C4-2B (cell line): Measurements from ENCODE around the gene ABTB1.

ENCODE experiments used
- H3K27ac ChIP-seq: fragments of 450-650 bp; 2 replicates; pipeline ENCODE4 v1.5.1; 2017
- ZFX ChIP-seq: fragments of 450-650 bp; IDR thresholded peaks from 2 replicates; pipeline ENCODE4 v1.6.1; 2017
- TF ChIP-seq, protein P1 (sequence below): fragments of 450-650 bp; conservative IDR thresholded peaks from 2 replicates; pipeline ENCODE4 v1.5.1; 2017; ENCODE audit warnings: mild to moderate bottlenecking

Gene ABTB1

DNA sequence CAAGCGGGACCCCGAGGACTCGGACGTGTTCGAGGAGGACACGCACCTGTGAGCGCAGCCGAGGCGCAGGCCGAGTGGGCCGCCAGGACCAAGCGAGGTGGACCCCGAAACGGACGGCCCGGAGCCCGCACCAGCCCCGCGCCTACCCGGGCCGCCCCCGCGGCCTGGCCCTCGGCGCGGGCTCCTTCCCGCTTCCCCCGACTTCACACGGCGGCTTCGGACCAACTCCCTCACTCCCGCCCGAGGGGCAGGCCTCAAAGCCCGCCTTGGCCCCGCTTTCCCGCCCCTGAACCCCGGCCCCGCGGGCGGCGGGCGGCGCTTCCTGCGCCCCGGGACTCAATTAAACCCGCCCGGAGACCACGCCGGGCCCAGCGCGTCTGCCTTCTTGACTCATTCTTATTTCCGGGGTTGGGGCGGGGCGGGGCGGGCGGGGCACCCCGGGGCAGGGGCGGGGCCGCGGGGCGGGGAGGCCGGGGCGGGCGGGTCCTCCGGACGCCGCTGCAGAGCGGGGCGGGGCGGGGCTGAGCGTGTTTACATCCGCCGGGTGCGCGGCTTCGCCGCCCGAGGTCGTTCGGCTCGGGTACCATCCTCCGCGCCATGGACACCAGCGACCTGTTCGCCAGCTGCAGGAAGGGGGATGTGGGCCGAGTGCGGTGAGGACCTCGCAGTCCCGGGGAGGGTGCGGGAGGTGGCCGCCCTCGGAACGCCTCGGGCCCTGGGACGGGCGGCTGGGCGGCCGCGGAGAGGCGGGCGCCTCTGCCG lies at the start of gene ABTB1:
TSS of gene ABTB1 (plus strand) at position 524 of the 762 bp plus-strand sequence. CDS start at position 598, 74 bp downstream.
- TF ChIP-seq, protein P1, sequence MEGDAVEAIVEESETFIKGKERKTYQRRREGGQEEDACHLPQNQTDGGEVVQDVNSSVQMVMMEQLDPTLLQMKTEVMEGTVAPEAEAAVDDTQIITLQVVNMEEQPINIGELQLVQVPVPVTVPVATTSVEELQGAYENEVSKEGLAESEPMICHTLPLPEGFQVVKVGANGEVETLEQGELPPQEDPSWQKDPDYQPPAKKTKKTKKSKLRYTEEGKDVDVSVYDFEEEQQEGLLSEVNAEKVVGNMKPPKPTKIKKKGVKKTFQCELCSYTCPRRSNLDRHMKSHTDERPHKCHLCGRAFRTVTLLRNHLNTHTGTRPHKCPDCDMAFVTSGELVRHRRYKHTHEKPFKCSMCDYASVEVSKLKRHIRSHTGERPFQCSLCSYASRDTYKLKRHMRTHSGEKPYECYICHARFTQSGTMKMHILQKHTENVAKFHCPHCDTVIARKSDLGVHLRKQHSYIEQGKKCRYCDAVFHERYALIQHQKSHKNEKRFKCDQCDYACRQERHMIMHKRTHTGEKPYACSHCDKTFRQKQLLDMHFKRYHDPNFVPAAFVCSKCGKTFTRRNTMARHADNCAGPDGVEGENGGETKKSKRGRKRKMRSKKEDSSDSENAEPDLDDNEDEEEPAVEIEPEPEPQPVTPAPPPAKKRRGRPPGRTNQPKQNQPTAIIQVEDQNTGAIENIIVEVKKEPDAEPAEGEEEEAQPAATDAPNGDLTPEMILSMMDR, result no peak
- peak; percentile 89; the same call in 1 of the 2 replicates for TF ChIP-seq ZFX
- peak within 1 kb of the TSS; percentile 75 for H3K27ac ChIP-seq

DNA sequence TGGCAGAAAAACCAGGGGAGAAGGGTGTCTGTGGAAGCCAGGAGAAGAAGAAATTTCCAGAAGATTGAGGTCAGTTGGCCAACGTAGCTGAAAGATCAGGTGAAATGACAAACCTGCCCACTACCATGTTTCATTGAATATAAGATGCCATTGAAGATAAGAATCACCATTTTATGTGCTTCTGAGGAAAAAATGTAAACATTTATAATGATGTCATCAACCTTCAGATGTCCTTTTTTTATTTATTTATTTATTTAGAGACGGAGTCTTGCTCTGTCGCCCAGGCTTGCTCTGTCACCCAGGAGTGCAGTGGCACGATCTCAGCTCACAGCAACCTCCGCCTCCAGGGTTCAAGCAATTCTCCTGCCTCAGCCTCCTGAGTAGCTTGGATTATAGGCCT lies 48.7 kb upstream of the ABTB1 start:
- H3K27ac ChIP-seq, result no peak overlapping the region
- TF ChIP-seq, protein P1, result no peak
- TF ChIP-seq ZFX, result no peak

DNA sequence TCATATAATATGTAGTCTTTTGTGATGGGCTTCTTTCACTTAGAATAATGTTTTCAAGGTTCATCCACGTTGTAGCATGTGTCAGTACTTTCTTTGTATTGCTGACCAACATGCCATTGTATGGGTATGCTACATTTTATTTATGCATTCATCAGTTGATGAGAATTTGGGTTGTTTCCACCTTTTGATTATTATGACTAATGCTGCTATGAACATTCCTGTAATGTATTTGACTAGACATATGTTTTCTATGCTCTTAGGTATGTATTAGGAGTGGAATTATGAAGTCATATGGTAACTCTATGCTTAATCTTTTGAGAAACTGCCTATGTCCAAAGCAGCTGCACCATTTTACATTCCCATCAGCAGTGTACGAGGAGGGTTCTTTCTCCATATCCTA lies 46.9 kb upstream of the ABTB1 start:
- H3K27ac ChIP-seq, result no peak overlapping the region
- TF ChIP-seq ZFX, result no peak
- TF ChIP-seq, protein P1, result no peak

DNA sequence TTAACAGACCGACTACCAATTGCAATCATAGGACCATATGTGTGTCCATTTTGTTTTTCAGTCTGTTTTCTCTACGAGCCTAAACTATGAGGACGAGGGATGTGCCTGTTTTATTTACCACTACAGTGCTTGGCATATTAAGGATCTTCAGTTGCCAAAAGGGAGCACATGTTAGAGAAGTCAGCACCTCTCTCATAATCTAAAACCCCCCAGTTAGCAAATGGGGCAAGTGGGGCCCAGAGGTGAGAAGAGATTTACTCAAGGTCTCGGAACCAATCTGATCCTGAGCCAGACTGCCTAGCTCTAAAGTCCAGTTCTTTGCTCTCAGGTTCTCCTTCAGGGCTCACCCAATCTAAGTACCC lies 44.3 kb upstream of the ABTB1 start:
- H3K27ac ChIP-seq, result peak overlapping the region; percentile 98
- no peak for TF ChIP-seq ZFX
- TF ChIP-seq, protein P1, result no peak

DNA sequence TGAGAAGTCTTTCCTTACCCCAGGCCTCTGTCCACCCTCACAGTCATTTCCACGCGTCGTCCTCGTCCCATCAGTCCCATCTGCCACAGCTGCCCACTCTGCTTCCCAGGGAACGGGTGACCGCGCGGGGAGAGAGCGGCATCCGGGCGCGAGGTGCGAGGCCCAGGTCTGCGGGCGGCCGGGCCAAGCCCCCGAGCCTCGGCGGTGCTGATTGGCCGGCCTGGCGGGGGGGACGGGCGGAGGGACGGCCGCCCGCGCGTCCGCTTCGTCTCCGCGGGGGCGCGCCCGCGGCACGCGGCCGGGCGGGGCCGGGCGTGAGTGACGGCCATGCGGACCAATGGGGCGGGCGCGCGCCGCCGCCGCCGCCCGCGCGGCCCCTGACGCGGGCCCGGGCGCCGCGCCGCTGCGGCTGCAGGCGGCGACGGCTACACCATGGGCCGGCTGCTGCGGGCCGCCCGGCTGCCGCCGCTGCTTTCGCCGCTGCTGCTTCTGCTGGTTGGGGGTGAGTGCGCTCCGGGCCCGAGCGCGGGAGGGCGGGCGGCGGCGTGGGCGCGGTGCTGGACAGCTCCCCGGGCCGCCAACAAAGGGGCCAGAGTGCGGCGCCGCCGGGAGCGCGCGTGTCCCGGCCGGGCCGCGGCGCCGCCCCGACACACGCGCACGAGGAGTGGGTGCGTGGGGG lies 43.8 kb upstream of the ABTB1 start, which contains the start of gene PODXL2:
TSS of gene PODXL2 (plus strand) at position 398 of the 679 bp plus-strand sequence. CDS start at position 433, 35 bp downstream.
- TF ChIP-seq ZFX, result peak; percentile 82
- TF ChIP-seq, protein P1, result no peak
- peak within 1 kb of the TSS; percentile 98 for H3K27ac ChIP-seq

DNA sequence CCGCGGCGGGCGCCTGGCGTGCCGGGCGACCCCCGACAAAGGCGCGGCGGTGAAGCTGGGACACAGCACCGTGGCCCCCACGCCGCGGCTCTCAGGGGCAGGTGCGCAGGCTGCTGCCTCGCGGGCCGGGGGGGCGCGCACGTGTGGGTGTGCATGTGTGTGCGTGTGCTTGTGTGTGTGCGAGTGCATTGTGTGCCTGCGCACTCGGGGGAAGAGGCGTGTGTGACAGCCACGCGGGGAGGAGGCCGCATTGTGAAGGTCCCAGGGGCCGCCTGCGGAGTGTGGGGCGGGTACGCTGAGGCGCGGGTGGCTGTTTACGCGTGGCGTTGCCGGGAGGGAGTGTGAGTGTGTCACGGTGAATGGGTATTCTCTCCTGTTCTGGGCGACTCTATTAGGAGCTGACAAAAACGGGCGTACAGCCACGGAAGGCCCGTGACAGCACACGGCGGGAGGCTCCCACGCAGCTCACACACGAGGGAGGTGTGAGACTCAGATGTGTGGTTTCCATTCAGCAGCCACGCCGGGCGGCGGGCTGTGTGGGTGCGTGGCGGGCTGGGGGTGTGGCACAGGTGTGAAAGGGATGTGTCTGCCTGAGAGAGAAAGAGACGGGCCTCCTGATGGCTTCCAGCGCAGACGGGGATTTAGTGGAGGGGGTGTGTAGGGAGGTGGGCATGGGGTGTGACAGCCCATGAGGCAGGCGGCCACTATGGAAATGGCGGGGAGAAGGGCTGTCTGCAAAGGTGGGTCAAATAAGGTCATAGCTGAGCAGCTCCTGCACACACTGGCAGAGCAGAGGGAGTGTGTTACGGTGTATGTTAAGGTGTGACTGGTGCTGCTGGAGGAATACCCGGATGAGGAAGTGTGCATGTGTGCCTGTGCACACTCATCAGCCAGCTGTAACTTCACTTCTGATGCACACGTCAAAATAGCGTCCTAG lies 43.0 kb upstream of the ABTB1 start:
- TF ChIP-seq ZFX, result peak; percentile 74
- TF ChIP-seq, protein P1, result no peak
- H3K27ac ChIP-seq, result peak overlapping the region; percentile 98
